ENCODE measurements around the gene PTPRN2. TPM values are rescaled to one million over a fixed set of nuclear protein-coding genes. Genes with fewer than 3 reads are reported as not detected.

PTPRN2 gene
- total RNA-seq, 1 experiment from 2014 or later: 3.8 TPM

DNA sequence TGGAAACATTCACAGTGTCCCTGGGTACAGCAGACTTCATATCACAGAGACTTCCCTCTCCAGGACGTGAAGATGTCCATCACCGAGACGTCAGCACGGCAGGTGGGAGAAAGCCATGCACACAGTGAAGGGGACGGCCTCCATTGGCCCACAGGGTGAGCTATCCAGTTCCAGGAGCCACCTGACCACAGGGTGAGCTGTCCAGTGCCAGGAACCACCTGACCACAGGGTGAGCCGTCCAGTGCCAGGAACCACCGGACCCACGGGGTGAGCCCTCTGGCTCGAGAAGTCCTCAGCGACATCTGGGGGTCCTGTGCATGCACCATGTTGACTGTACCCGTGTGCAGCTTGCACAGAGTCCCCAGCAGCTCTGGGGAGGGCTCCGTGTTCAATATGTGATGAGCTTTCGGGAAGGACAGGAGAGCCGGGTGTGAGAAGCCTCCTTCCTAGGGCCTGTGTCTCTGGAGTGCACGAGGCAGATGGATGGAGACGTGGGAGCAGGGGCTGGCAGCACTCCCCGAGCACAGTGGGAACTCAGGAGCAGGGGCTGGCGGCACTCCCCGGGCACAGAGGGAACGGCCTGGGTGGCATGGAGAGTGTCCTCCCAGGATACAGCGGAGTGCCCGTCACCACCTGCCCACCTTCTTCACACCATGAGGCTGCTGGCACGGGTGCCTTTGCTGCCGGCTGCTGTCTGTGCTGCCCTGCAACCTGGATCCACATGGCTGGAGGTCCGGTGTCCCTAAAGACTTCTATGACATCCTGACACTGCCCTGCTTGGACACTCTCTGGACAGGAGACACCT, 634.6 kb downstream of the PTPRN2 start:
- no peaks in the 10 kb centered on the region for H3K4me1 ChIP-seq
- no peak for DNase-seq
- no peaks in the 10 kb centered on the region for H3K36me3 ChIP-seq
- no peaks in the 10 kb centered on the region for H3K9me3 ChIP-seq (replicated peaks)
- H3K4me3 ChIP-seq: no peak overlapping the region
- H3K27ac ChIP-seq: no peak overlapping the region
- H3K27me3 ChIP-seq: peaks cover 26% of the 10 kb centered on the region

- Histone ChIP-seq H3K27me3 (peaks cover 26% of the 10 kb centered on the region), H3K4me3 (no peak overlapping the region), H3K4me1 (no peaks in the 10 kb centered on the region), H3K9me3 (replicated peaks) (no peaks in the 10 kb centered on the region), H3K36me3 (no peaks in the 10 kb centered on the region), H3K27ac (no peak overlapping the region)
- no peak for DNase-seq
Observed at GRCh38 chr7:157952050-157952667, 635.5 kb downstream of the PTPRN2 start.

DNA sequence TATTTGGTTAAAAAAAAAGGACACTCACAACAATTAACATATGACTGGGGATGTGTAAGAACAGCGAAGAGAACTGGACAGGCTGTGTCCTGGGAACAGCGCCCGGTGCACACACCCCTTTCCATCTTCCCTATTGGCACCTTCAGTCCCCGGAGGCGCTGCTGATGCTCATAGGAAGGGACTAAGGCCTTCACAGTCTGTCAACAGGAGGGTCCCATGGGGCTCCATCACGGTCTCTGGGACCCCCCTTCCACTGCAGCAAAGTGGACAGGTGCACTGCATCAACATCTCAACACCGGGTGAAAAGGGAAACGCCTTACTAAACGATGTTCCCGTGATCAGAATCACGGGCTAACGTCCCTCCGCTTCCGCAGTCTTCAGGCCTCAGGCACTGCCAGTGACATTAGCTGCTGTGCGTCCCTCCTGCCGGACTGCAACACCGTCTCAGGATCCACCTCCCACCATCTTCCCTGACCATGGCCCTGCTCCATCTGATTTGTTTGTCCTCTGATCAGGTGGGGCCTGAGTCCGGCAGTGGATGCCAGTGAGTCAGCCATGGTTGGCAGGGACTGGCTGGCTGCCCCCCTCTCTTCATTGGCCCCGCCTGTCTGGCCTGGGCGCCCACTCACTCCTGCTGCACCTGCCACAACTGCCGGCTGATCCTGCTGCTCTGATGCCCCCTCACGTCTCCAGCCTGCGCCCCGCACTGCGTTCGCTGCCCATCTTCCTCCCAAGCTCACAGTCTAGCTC, 636.1 kb downstream of the PTPRN2 start:
- H3K4me3 ChIP-seq: no peak overlapping the region
- no peak for DNase-seq

DNA sequence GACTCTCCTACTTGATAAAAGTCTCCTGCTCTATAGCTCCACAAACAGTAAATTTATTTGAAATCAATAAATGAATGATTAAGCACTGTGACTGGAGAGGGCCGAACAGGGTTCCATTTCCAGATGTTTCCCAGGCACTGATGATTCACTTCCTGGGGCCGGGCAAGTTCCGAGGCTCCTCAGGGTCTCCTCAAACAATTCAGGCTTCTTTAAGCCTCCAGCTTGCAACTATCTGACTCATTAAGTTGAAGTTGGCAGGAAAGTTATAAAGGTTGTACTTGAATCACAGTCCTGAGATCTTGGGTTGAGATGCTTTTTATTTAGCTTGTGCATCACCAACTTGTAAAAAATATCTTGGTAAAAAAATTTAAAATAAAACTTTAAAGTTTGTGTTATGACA, 637.9 kb downstream of the PTPRN2 start:
- Histone ChIP-seq H3K4me3 (no peak overlapping the region), H3K27ac (no peak overlapping the region), H3K36me3 (no peaks in the 10 kb centered on the region), H3K4me1 (no peaks in the 10 kb centered on the region), H3K27me3 (peaks cover 16% of the 10 kb centered on the region), H3K9me3 (replicated peaks) (no peaks in the 10 kb centered on the region)
- no peak for DNase-seq

More for the DNA sequence above, 636.1 kb downstream of the PTPRN2 start:
- Histone ChIP-seq H3K27ac (no peak overlapping the region), H3K4me1 (no peaks in the 10 kb centered on the region), H3K9me3 (replicated peaks) (no peaks in the 10 kb centered on the region), H3K36me3 (no peaks in the 10 kb centered on the region), H3K27me3 (peaks cover 26% of the 10 kb centered on the region)

DNA sequence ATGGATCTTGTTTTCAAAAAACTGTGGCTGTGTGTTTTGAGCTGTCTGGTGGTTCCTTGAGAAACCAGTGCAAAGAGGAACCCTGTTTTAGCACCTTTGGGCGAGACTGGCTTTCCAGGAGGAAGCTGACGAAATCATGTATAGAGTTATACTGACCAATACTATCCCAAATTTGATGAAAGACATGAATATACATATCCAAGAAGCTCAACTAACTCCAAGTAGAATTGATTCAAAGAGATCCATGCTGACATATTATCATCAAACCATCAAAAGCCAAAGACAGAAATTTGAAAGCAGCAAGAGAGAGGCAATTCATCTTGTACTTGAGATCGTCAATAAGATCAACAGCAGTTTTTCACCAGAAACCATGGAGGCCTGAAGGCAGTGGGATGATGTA, 640.1 kb downstream of the PTPRN2 start:
- Histone ChIP-seq H3K4me1 (no peaks in the 10 kb centered on the region), H3K36me3 (no peaks in the 10 kb centered on the region), H3K27me3 (peaks cover 11% of the 10 kb centered on the region), H3K9me3 (replicated peaks) (no peaks in the 10 kb centered on the region), H3K27ac (no peak overlapping the region), H3K4me3 (no peak overlapping the region)
- no peak for DNase-seq

- no peaks in the 10 kb centered on the region for H3K9me3 ChIP-seq (replicated peaks)
Observed at GRCh38 chr7:157946398-157947060, 641.1 kb downstream of the PTPRN2 start.

GRCh38 chr7:157945401-157945800, 642.2 kb downstream of the PTPRN2 start:
- Histone ChIP-seq H3K27ac (no peak overlapping the region), H3K9me3 (replicated peaks) (no peaks in the 10 kb centered on the region), H3K36me3 (no peaks in the 10 kb centered on the region), H3K4me1 (no peaks in the 10 kb centered on the region), H3K27me3 (peaks cover 11% of the 10 kb centered on the region; the same call in 1 of the 2 replicates), H3K4me3 (no peak overlapping the region)
- DNase-seq: no peak

More at GRCh38 chr7:157946398-157947060, 641.1 kb downstream of the PTPRN2 start:
- H3K36me3 ChIP-seq: no peaks in the 10 kb centered on the region
- H3K4me3 ChIP-seq: no peak overlapping the region
- H3K4me1 ChIP-seq: no peaks in the 10 kb centered on the region
- H3K27me3 ChIP-seq: peaks cover 11% of the 10 kb centered on the region
- no peak overlapping the region for H3K27ac ChIP-seq
- DNase-seq: no peak

DNA sequence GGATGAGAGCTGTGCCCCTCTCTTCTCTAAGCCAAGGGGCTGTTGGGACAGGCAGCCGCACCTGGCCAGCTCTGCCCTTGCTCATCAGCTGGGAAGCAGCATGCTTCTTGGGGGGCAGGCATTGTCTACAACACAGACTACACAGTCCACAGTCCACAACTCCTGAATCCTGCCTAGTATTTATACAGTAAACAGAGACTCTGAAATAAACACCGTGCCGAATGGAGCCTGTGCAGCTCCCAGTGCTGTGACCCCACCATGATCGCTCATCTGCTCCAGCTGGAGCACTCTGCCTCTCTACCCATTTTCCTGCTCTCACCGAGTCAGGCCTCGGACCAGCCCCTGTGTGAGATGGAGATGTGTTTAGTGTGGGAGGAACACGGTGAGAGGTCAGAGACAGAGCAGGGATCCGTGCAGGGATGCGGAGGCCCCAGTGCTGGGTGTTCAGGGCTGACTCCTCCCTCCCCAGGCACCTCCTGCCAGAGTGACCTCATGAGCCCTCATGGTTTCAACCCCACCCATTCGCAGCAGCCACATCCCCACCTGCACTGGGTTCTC, 642.8 kb downstream of the PTPRN2 start:
- H3K4me3 ChIP-seq: no peak overlapping the region
- DNase-seq: no peak
- H3K27me3 ChIP-seq: peaks cover 12% of the 10 kb centered on the region
- H3K9me3 ChIP-seq (replicated peaks): no peaks in the 10 kb centered on the region
- no peak overlapping the region for H3K27ac ChIP-seq
- H3K36me3 ChIP-seq: no peaks in the 10 kb centered on the region
- no peaks in the 10 kb centered on the region for H3K4me1 ChIP-seq

GRCh38 chr7:157944051-157944450, 643.6 kb downstream of the PTPRN2 start:
- Histone ChIP-seq H3K36me3 (no peaks in the 10 kb centered on the region), H3K4me1 (no peaks in the 10 kb centered on the region), H3K9me3 (replicated peaks) (no peaks in the 10 kb centered on the region), H3K27me3 (peaks cover 18% of the 10 kb centered on the region), H3K27ac (no peak overlapping the region), H3K4me3 (no peak overlapping the region)
- DNase-seq: no peak

- no peaks in the 10 kb centered on the region for H3K9me3 ChIP-seq (replicated peaks)
- no peak overlapping the region for H3K4me3 ChIP-seq
- no peak overlapping the region for H3K27ac ChIP-seq
- no peaks in the 10 kb centered on the region for H3K4me1 ChIP-seq
- no peaks in the 10 kb centered on the region for H3K36me3 ChIP-seq
- peaks cover 18% of the 10 kb centered on the region for H3K27me3 ChIP-seq
- DNase-seq: no peak
Observed at GRCh38 chr7:157943561-157943960, 644.1 kb downstream of the PTPRN2 start.

- no peak for DNase-seq
- H3K4me3 ChIP-seq: no peak overlapping the region
- no peaks in the 10 kb centered on the region for H3K36me3 ChIP-seq
- peaks cover 18% of the 10 kb centered on the region for H3K27me3 ChIP-seq
- H3K9me3 ChIP-seq (replicated peaks): no peaks in the 10 kb centered on the region
- H3K27ac ChIP-seq: no peak overlapping the region
- no peaks in the 10 kb centered on the region for H3K4me1 ChIP-seq
Observed at GRCh38 chr7:157941210-157941609, 646.4 kb downstream of the PTPRN2 start.

- Histone ChIP-seq H3K27me3 (peaks cover 18% of the 10 kb centered on the region), H3K4me1 (no peaks in the 10 kb centered on the region), H3K9me3 (replicated peaks) (no peaks in the 10 kb centered on the region), H3K36me3 (no peaks in the 10 kb centered on the region), H3K27ac (no peak overlapping the region), H3K4me3 (no peak overlapping the region)
- no peak for DNase-seq
Observed at GRCh38 chr7:157940497-157940896, 647.1 kb downstream of the PTPRN2 start.

DNA sequence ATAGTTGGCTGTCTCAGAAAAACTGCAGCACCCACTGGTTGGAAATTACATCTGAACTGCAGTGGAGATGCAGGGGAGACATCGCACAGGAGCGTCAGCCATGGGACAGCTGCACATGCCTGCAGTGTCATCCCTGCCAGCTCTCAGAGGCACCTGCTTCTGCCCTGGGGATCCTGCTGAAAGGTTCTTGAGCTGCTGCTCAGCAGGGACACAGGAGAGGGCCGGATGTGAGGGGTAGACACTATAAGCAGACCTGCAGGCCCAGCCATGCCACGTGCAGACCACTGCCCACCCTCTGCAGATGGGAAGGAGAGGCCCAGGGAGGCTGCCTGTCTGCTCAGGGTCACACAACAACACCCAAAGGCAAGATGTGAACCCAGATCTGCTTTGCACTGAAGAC, 649.4 kb downstream of the PTPRN2 start:
- Histone ChIP-seq H3K9me3 (replicated peaks) (no peaks in the 10 kb centered on the region), H3K27me3 (peaks cover 15% of the 10 kb centered on the region), H3K36me3 (no peaks in the 10 kb centered on the region), H3K27ac (no peak overlapping the region), H3K4me3 (no peak overlapping the region), H3K4me1 (no peaks in the 10 kb centered on the region)
- DNase-seq: no peak

GRCh38 chr7:157937406-157937805, 650.2 kb downstream of the PTPRN2 start:
- peaks cover 7% of the 10 kb centered on the region for H3K27me3 ChIP-seq
- no peak overlapping the region for H3K27ac ChIP-seq
- no peak for DNase-seq
- H3K4me1 ChIP-seq: no peaks in the 10 kb centered on the region
- H3K9me3 ChIP-seq (replicated peaks): peaks cover 1% of the 10 kb centered on the region
- no peaks in the 10 kb centered on the region for H3K36me3 ChIP-seq
- H3K4me3 ChIP-seq: no peak overlapping the region
